Daoy (cell line): ENCODE data around the gene ATG2A. TPM values are rescaled to one million over a fixed set of nuclear protein-coding genes. Genes with fewer than 3 reads are reported as not detected.
A peak's percentile ranks its signal among the peaks of the same experiment; 100 is the strongest.
"Not testable (repeated sequence)": the region's sequence is repeated elsewhere in the genome, so short reads cannot be mapped to it uniquely, and the experiment has no call there.

Experiments
- DNase-seq: peaks from one replicate; pipeline ENCODE4 v3.0.0-alpha.2; 2015; ENCODE audit warnings: low read depth
- total RNA-seq: library from RNA; depleted of rRNA; stranded (reverse); fragments of >200 nt; shearing (Covaris generic); gene quantifications from 2 replicates; pipeline ENCODE4 v1.2.3, GENCODE V29; 2014; rRNA removed

Gene ATG2A
- total RNA-seq, 1 experiment from 2014 or later = 8.2 TPM

DNA sequence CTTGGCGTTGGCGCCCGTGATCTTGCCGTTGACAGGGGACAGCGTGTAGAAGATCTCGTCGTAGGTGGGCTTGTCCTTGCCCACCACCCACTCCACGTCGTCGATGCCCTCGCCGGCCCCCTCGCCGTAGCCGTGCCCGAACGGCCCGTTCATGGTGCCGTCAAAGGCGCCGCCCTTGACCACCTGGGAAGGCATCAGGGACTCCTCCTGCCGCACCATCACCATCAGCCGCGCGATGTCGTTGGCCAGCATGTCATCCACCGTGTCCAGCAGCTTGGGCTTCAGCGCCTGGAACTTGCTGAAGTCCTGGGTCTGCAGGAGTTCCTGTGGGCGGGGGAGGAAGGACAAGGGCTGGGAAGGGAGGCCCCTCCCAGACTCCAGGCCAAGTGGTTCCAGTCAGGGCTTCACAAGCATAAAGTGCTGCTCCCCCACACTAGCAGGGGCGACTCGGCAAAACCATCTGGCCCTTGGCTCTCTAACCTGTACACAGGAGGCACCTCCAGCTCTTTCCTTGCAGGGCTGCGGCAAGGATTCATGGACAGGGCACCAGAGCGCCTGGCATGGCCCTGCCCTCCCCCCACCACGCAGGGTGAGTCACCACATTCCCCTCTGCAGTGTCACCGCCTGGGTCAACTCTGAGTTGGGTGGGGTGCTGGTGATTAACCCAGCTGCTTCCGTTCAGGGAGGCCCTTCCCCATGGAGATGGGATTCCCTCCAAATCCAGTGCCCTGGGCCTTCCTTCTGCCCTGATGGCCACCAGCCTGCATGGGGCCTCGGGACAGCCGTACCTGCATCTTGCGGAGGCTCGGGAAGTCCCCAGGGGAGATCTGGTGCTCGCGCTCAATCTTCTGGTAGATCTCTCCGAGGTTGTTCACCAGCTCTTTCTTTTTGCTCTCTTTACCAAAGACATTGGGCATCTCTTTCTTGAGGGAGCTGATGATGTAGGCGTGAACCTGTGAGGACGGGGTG, 62.2 kb downstream of the ATG2A start:
- DNase-seq = peak; percentile 98

DNA sequence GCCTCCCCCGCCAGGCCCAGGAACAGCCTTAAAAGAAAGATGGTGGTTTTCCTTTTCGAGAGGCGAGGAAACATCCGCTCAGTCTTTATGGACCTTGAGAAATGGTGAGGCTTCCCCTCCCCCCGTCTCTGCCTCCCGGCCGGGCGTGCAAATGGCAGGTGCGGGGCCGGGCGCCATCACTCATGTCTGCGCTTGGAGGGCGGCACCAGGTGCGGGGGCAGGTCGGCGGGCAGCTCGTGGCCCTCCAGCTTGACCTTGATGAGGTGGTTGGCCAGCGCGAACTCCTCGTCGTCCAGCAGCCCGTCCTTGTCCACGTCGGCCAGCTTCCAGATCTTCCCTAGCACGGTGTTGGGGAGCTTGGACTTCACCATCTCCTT, 62.9 kb downstream of the ATG2A start:
- DNase-seq = no peak

DNA sequence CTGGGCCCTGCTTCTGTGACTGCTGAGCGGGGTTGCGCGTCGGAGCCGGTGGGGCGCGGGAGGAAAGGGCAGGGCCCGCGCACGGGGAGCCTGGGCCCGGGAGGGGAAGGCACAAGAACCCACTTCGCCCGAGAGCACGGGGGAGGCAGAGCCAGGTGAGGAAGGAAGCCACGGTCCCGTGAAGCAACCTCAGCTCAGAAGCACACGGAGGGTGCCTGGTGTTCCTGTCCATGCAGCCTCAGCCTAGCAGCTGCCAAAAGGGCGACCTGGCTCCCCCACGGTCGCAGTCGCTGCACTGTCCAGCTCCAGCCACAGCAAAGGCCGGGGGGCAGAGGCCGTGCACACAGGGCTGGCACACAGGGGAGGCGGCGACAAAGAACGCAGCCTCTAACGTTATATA, 63.3 kb downstream of the ATG2A start:
- DNase-seq = no peak

DNA sequence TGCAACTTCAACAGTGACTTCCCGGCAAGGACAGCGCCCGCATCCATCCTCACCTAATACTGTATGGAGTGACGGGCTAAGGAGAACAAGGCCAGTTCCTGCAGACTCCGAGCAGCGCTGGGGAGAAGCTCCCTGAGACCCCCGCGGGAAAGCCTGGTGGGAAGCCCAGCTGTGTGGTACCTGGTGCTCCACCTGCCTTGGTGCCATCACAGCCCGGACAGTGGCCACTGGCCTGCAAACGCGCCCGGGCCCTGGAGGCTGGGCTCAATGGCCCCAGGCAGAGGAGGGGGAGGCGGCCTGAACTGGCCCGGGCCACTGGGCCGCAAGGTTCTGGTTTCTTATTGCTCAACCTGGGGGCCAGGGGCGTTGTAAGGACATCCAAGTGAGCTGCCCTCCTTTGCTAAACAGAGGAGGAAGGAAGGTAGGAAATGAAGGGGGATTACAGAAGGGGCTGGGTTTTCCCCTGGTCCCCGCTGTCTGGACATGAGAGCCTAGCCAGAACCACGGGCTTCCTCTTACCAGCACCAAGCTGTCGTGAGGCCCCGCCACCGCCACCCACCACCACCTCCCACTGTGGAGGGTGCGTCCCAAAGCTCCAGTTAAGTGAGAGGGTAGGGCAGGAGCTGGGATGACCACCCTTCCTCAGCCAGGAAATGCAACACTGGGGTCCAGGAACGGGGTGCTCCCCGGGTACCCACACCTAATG, 64.1 kb downstream of the ATG2A start:
- DNase-seq = no peak

DNA sequence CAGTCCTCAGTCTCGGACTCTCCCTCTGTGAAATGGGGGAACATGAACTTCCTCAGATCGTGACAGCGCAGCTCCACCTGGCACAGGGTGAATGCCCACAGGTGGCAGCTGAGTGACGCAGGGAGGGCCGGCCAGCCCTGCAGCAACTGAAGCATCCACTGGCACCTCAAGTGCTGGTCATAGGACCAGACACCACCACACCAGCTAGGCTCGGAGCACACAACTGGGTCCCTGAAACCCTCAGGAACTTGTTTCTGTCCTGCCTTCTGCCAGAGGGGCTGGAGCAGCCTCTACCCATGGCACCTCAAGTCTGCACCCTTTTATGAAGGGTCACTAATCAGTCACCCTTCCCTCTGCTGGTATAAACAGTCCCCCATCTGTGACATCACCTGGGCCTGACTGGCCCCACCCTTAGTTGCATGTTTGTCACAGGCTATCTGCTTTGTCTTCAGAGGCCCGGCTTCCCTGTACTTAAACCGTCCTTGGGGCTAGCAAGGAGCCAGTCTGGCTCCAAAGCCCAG, 65.1 kb downstream of the ATG2A start:
- no peak for DNase-seq

DNA sequence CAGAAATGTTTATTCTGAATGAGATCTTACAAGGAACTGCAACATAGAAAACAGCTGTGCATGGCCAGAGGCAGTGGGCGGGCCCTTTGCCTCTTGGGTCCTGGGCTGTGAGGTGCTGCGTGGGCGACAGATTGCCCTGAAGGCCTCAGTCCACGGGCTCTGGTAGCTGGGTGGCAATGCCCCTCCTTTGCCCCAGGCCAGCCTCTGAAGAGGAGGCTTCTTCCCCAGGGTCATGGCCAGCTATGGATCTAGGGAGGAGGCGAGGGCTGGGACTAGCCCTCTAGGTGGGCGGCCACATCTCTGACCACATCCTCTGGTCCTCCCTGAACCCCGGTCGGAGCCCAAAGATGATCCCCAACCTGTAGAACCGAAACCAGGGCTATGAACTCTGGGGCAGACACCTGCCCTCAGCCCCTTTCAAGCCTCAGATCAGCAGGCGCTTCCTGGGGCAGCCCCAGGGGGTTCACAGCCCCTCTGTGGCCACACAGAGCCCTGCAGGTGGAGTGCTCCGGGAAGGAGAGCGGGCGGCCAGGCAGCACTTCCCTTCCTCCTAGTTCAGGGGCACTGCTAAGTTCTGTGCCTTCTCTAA, 65.9 kb downstream of the ATG2A start:
- peak; percentile 30 for DNase-seq

DNA sequence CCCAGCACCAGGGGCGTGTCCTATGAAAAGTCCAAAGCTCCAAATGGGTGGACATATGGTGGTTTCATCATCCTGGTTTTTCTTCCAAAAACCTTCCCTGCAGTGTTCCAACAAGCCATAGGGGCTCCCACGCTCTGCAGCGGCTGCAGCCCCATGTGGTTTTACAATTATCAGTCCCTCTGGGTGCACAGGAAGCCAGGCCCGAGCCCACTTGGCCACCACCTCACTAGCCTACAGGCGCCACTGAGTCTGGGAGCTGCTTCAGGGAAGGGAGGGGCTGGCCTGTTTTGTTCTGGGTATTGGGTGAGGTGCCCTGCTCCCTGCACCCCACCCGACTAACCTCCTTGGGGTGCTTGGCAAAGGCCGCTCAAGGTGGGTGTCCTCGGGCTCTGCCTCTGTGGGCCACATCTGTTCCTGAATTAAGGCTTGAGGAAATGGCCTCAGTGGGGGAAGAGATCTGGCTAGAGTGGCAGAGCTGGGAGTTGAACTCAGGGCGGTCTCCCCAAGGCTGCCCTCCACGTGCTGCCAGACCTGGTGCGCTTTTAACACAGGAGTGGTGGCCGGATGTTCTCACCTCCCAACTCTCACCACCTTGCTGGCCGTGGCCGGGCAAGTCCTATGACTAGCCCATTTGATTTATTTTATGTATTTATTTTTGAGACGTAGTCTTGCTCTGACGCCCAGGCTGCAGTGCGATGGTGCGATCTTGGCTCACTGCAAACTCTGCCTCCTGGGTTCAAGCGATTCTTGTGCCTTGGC, 67.2 kb downstream of the ATG2A start:
- DNase-seq = no peak

DNA sequence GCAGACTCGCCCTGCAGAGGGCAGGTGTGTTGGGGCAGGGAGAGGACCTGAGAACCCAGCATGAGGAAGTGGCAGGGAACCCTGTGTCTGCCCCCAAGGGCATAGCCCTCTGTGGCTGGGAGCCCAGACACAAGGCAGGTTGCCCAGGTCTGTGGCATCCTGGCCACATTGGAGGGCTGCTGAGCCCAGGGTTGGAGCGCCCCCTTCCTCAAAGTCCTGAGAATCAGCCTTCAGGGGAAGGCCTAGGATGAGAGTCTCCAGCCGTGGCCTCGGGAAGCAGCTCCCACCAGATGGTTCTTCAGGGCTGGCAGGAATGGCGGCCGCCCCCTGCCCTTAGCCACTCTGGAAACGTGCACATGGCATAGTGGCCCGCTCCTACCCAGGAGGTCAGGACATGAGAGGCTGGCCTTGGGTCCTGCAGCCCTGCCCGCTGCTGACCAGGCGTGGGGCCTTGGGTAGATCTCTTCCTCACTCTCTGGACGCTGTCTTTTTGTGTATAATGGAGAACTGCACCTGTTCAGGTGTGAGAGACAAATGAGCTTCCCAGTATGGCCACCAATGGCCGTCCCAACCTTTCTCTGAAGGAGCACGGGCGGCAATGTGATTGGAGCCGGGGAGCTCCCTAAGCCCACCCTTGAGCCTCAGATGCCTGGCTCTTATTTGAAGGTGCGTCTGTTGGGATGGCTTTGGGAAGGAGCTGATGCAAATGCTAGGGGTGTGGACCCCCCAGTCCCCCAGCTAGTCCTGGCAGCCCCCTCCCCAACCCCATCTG, 68.0 kb downstream of the ATG2A start:
- no peak for DNase-seq

DNA sequence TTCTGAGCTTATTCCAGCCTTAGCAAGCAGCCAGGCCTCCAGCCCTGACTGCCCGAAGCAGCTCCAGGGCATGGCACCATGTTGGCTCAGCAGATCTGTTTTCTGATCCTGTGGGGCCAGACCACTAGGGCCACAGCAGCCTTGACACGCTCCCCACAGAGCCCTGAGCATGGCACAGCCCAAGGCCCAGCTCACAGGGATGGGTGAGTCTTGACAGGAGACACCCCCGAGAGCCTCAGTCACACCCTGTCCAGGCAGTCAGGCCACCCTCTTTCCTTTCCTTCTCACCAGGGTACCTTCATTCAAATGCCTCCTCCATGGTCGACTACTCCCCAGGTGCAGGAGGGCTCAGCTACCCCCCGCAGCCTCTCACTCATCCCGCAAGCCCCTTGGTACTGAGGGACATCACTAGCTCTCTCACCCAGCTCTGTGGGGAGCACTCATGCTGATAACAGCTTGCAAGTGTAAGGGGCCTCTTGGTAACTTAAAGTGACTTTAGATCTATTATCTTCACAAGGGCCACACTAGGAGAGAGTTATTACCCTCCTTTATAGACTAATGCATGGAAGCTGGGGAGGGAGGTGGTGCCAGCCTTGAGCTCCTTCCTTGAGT, 68.7 kb downstream of the ATG2A start:
- no peak for DNase-seq

DNA sequence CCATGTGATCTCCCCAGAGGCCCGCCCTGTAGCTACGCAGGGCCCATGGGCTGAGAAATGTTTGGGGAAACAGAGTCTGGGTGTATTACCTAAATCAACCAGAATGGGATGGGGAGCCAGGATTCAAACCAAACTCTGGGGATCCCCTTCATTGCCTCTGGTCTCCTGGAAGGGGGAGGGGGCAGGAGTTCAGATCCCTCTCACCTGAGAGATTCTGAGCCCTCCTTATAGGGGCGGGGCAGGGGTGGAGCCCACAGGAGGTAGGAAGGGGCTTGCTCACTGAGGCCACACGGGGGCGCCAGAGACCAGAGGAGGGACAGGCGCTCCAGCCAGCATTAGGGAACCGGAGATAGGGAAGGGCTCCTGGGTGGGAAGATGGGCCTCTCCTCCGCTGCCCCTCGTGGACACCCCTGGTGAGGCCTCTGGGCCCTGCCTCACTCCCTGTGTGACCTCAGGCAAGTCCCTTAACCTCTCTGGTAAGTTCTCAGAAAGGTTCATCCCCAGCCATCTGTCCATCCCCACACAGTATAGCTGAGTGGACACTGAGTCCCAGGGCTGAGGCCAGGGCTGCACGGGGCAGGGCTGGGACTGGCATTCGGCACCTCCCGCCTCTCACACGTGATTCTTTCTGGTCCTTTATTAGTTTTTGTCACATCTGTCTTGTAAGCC, 69.9 kb downstream of the ATG2A start:
- DNase-seq = peak; percentile 93

DNA sequence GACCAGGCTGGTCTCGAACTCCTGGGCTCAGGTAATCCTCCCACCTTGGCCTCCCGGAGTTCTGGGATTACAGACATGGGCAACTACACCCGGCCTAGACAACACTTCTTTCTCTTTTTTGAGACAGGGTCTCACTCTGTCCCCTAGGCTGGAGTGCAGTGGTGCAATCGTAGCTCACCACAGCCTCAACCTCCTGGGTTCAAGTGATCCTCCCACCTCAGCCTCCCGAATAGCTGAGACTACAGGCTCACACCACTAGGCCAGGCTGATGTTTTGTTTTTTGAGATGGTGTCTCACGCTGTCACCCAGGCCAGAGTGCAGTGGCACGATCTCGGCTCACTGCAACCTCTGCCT, 71.3 kb downstream of the ATG2A start:
- DNase-seq = not testable (repeated sequence)

DNA sequence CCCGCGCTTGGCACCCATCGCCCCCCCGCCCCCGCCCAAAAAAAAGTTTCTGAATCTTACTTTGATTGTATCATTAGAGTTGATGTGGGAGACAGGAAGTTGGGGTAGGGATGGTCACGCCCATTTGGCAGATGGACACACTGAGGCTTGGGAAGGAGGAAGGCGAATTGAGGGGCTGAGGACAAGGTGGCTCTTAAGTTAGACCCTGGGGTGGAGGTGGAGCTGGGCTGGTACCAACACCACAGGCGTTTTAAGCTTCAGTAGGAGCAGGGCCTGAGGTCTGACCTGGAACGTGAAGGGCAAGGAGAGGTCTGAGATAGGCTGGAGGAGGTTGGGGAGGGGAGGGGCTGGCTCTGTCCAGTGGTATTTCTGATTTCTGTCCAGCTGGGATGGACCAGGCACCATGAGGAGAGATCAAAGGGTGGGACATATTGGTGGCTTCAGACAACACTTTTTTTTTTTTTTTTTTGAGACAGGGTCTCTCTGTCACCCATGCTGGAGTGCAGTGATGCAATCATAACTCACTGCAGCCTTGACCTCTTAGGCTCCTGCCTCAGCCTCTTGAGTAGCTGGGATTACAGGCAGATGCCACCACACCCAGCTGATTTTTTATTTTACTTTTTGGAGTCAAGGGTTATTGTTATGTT, 71.8 kb downstream of the ATG2A start:
- no peak for DNase-seq

Other genes starting within 250 kb of the ATG2A start
- 0.15 and 20.9 TPM in 2 replicates for gene NRXN2, start 194.0 kb downstream of the ATG2A start, total RNA-seq
- gene RASGRP2, start 173.1 kb downstream of the ATG2A start, total RNA-seq = not detected in 2 replicates
- gene PYGM, start 157.2 kb downstream of the ATG2A start, total RNA-seq = not detected in 2 replicates
- 99.7 and 151 TPM in 2 replicates for gene SF1, start 138.7 kb downstream of the ATG2A start, total RNA-seq
- gene MAP4K2, start 114.0 kb downstream of the ATG2A start, total RNA-seq = 6.7 and 10.4 TPM in 2 replicates
- gene MEN1, start 106.7 kb downstream of the ATG2A start, total RNA-seq = 14.0 and 15.0 TPM in 2 replicates
- 0.06 and 0.15 TPM in 2 replicates for gene CDC42BPG, start 72.6 kb downstream of the ATG2A start, total RNA-seq
- 27.0 and 35.6 TPM in 2 replicates for gene EHD1, start 38.6 kb downstream of the ATG2A start, total RNA-seq
- gene PPP2R5B, start 7.5 kb upstream of the ATG2A start, total RNA-seq = 7.8 and 8.5 TPM in 2 replicates
- gene GPHA2, start 18.7 kb upstream of the ATG2A start, total RNA-seq = not detected in 2 replicates
- not detected in 2 replicates for gene MAJIN, start 54.9 kb upstream of the ATG2A start, total RNA-seq
- 0.51 TPM in 1 of 2 replicates, not detected in the other for gene BATF2, start 79.8 kb upstream of the ATG2A start, total RNA-seq
- gene ARL2, start 97.0 kb upstream of the ATG2A start, total RNA-seq = 83.4 and 194 TPM in 2 replicates
- 15.8 and 17.9 TPM in 2 replicates for gene SNX15, start 110.2 kb upstream of the ATG2A start, total RNA-seq
- 10.8 and 17.0 TPM in 2 replicates for gene SAC3D1, start 124.0 kb upstream of the ATG2A start, total RNA-seq
- gene NAALADL1, start 141.3 kb upstream of the ATG2A start, total RNA-seq = not detected in 2 replicates
- 75.2 and 77.1 TPM in 2 replicates for gene CDCA5, start 166.8 kb upstream of the ATG2A start, total RNA-seq
- gene ZFPL1, start 167.0 kb upstream of the ATG2A start, total RNA-seq = 36.6 and 52.9 TPM in 2 replicates
- gene VPS51, start 179.0 kb upstream of the ATG2A start, total RNA-seq = 333 and 361 TPM in 2 replicates
- 3.2 and 4.0 TPM in 2 replicates for gene TM7SF2, start 194.7 kb upstream of the ATG2A start, total RNA-seq
- gene ZNHIT2, start 200.5 kb upstream of the ATG2A start, total RNA-seq = 18.2 and 36.9 TPM in 2 replicates
- 578 and 654 TPM in 2 replicates for gene FAU, start 204.9 kb upstream of the ATG2A start, total RNA-seq
- 63.2 and 68.2 TPM in 2 replicates for gene MRPL49, start 205.1 kb upstream of the ATG2A start, total RNA-seq
- 8.8 and 11.5 TPM in 2 replicates for gene SYVN1, start 217.3 kb upstream of the ATG2A start, total RNA-seq